ENCODE data around the gene ZNF41. TPM values are rescaled to one million over a fixed set of nuclear protein-coding genes. Genes with fewer than 3 reads are reported as not detected.

The ZNF41 gene
- total and polyA plus RNA-seq, 2 of the 8 experiments (the other 6 are each of a cell fraction or from before 2014, with no cell fraction given), result 1.8 to 5.3 TPM

GRCh38 chrX:47448165-47448806 is 34.7 kb downstream of the ZNF41 start:
- Histone ChIP-seq H4K91ac (replicated peaks; ENCODE audit: insufficient read length, low read length) (no peak overlapping the region), H3K23ac (ENCODE audit: insufficient read length) (no peak overlapping the region)

More at GRCh38 chrX:47448165-47448806, 34.7 kb downstream of the ZNF41 start:
- H3K36me3 ChIP-seq (ENCODE audit: control insufficient read depth in 2 of 4, insufficient read depth in 4 of 4, low read length in 3 of 4), result peaks cover 5 to 29% (median 9%) of the 10 kb centered on the region in 4 experiments; a peak in 6 of 8 replicates
- no peaks in the 10 kb centered on the region for H3K79me1 ChIP-seq (ENCODE audit: low read depth, low read length)
- ChIA-PET CTCF (ENCODE audit: partially characterized antibody) (no interaction called here), POLR2A (ENCODE audit: partially characterized antibody) (no interaction called here)
- no peak overlapping the region for H3K4me2 ChIP-seq (ENCODE audit: insufficient read depth in 1 of 2, low read depth in 2 of 2, low read length in 2 of 2)
- no peak overlapping the region for H3K56ac ChIP-seq (replicated peaks; ENCODE audit: insufficient read length, low read depth, low read length)
- DNase-seq (ENCODE audit: low read depth in 1 of 2, low spot score in 2 of 2) (no peak), FAIRE-seq (peak; percentile 24)
- H2BK120ac ChIP-seq (replicated peaks; ENCODE audit: low read depth, low read length), result no peak overlapping the region
- no peak overlapping the region for H2BK15ac ChIP-seq (ENCODE audit: low read length)
- H3K4ac ChIP-seq (replicated peaks; ENCODE audit: insufficient read length, low read depth, low read length), result no peak overlapping the region
- no peaks in the 10 kb centered on the region for H3K27me3 ChIP-seq (replicated peaks in 1 of 4; ENCODE audit: control insufficient read depth in 3 of 4, extremely low read depth in 1 of 4, insufficient read depth in 3 of 4, low read length in 3 of 4)
- H2BK12ac ChIP-seq (ENCODE audit: low read depth, low read length), result no peak overlapping the region
- H3K18ac ChIP-seq (ENCODE audit: extremely low read depth, low read length), result no peak overlapping the region
- H3K9ac ChIP-seq (replicated peaks in 1 of 4; ENCODE audit: extremely low read depth in 1 of 4, low read depth in 3 of 4, low read length in 3 of 4), result no peak overlapping the region
- TF ChIP-seq RNF2 (IDR thresholded peaks at IDR 0.05; ENCODE audit: borderline replicate concordance, low read depth, low read length, missing control alignments, poor library complexity, severe bottlenecking) (no peak), ZNF274 (IDR thresholded peaks at IDR 0.05; ENCODE audit: borderline replicate concordance, extremely low read depth, low read length) (peak; percentile 59; the same call in 1 of the 2 replicates), SRF (IDR thresholded peaks at IDR 0.05; ENCODE audit: low read depth, low read length) (no peak)
- no peak overlapping the region for H4K8ac ChIP-seq (ENCODE audit: extremely low read depth, insufficient read depth, low read length)
- H3K23me2 ChIP-seq (ENCODE audit: low read depth, low read length), result no peaks in the 10 kb centered on the region
- H4K20me1 ChIP-seq (replicated peaks in 1 of 2; ENCODE audit: control insufficient read depth in 1 of 2, insufficient read depth in 2 of 2, low read length in 2 of 2), result no peaks in the 10 kb centered on the region
- H3K4me3 ChIP-seq (ENCODE audit: extremely low read depth in 1 of 4, insufficient read depth in 2 of 4, low read depth in 3 of 4, low read length in 4 of 4), result no peak overlapping the region
- no peaks in the 10 kb centered on the region for H3K79me2 ChIP-seq (ENCODE audit: control insufficient read depth in 1 of 2, insufficient read depth in 2 of 2, low read length in 2 of 2)
- no peak overlapping the region for H2AK5ac ChIP-seq (ENCODE audit: low read depth, low read length)
- H2BK20ac ChIP-seq (ENCODE audit: low read length), result no peak overlapping the region
- H4K5ac ChIP-seq (ENCODE audit: insufficient read length, low read depth, low read length), result no peak overlapping the region
- no peak overlapping the region for H2BK5ac ChIP-seq (ENCODE audit: low read depth, low read length)
- 92% methylated on average over 6 of the region's 6 CpGs; no CpG with 5 or more reads in 1 of the 2 experiments for WGBS, 2 experiments (ENCODE audit: extremely low coverage in 1 of 2, insufficient coverage in 1 of 2, insufficient read length in 1 of 2, insufficient replicate concordance in 2 of 2, low coverage in 1 of 2, low lambda C conversion rate in 2 of 2, missing lambda C conversion rate in 1 of 2)
- peaks cover 25 to 35% of the 10 kb centered on the region in 2 experiments for H3K9me3 ChIP-seq (ENCODE audit: insufficient read depth in 2 of 2, low read depth in 1 of 2, low read length in 1 of 2)
- H3K14ac ChIP-seq (ENCODE audit: insufficient read length), result no peak overlapping the region
- H3K4me1 ChIP-seq (replicated peaks in 1 of 4; ENCODE audit: control insufficient read depth in 3 of 4, insufficient read depth in 4 of 4, low read length in 3 of 4), result no peaks in the 10 kb centered on the region
- H2AFZ ChIP-seq (ENCODE audit: low read length), result no peak overlapping the region
- no peak overlapping the region for H3K27ac ChIP-seq (ENCODE audit: low read depth, low read length)

Measured in H1 (cell line).